HepG2 (cell line): ENCODE data around the gene ZNF593OS.

Source experiments
- CTCF ChIP-seq: sonication (generic); formaldehyde crosslinking; IDR thresholded peaks from 2 replicates; pipeline ENCODE4 v1.5.0; 2020; ENCODE audit warnings: mild to moderate bottlenecking, missing genetic modification reagents, moderate library complexity
- SAP130 ChIP-seq: IDR thresholded peaks from 2 replicates; pipeline ENCODE4 v1.6.1; 2016; ENCODE audit warnings: low read depth
- ZNF12 ChIP-seq: sonication (generic); formaldehyde crosslinking; IDR thresholded peaks from 2 replicates; pipeline ENCODE4 v1.5.0; 2020; ENCODE audit warnings: missing genetic modification reagents
- ZNF777 ChIP-seq: sonication (generic); formaldehyde crosslinking; IDR thresholded peaks from 2 replicates; pipeline ENCODE4 v1.4.0; 2020; ENCODE audit warnings: missing genetic modification reagents

- no peak for TF ChIP-seq ZNF12 (CRISPR knock-in tag)
- no peak for TF ChIP-seq CTCF (CRISPR knock-in tag)
- no peak for TF ChIP-seq SAP130 (CRISPR knock-in tag)
- no peak for TF ChIP-seq ZNF777 (CRISPR knock-in tag)
Observed at GRCh38 chr1:26188477-26188876, 16.8 kb upstream of the ZNF593OS start.
